Activated CD8-positive, alpha-beta T cell treated with anti-CD3 and anti-CD28 coated beads, Interleukin-2, amount 10 ng/mL, durations not matched to agents 7 days and 5 days (primary cell): Measurements from ENCODE around the gene C4orf36. TPM values are rescaled to one million over a fixed set of nuclear protein-coding genes. Genes with fewer than 3 reads are reported as not detected.

ENCODE experiments used
- ATAC-seq: fragments of 150-1000 bp; cut with Tn5 transposase; one replicate; pipeline ENCODE4 v1.10.0; 2021; ENCODE audit warnings: moderate library complexity
- CTCF ChIA-PET: fragments of 350-600 bp; sonication (Branson Sonifier 250); formaldehyde crosslinking; loops from one replicate; lab custom pipeline; 2021; ENCODE audit warnings: antibody characterized with exemption; lab: Charles Lee
- POLR2A ChIA-PET: fragments of 350-600 bp; sonication (Branson Sonifier 250); formaldehyde crosslinking; loops from one replicate; lab custom pipeline; 2021; ENCODE audit warnings: antibody characterized with exemption; lab: Charles Lee
- DNase-seq: peaks from one replicate; pipeline ENCODE4 v3.0.0-alpha.2; 2020
- H3K27ac Mint-ChIP-seq: one replicate; pipeline ENCODE4 v1.8.0; 2021; ENCODE audit warnings: mild to moderate bottlenecking, mixed read lengths
- H3K27me3 Mint-ChIP-seq: one replicate; pipeline ENCODE4 v1.8.0; 2021; ENCODE audit warnings: low read depth, mixed read lengths
- H3K36me3 Mint-ChIP-seq: one replicate; pipeline ENCODE4 v1.8.0; 2021; ENCODE audit warnings: low read depth, mixed read lengths
- H3K4me1 Mint-ChIP-seq: one replicate; pipeline ENCODE4 v1.8.0; 2021; ENCODE audit warnings: low read depth, mixed read lengths
- H3K4me3 Mint-ChIP-seq: one replicate; pipeline ENCODE4 v1.8.0; 2021; ENCODE audit warnings: mild to moderate bottlenecking, mixed read lengths
- H3K9me3 Mint-ChIP-seq: one replicate; pipeline ENCODE4 v1.8.0; 2022; ENCODE audit warnings: mixed read lengths; ENCODE audit not compliant: insufficient read depth
- total RNA-seq, 2 experiments: library from RNA; stranded (reverse); gene quantifications; one replicate each; pipeline ENCODE4 v1.2.3, GENCODE V29; 2021

Gene C4orf36
- total RNA-seq, 2 experiments from 2014 or later = 0.37 TPM; not detected in 1

DNA sequence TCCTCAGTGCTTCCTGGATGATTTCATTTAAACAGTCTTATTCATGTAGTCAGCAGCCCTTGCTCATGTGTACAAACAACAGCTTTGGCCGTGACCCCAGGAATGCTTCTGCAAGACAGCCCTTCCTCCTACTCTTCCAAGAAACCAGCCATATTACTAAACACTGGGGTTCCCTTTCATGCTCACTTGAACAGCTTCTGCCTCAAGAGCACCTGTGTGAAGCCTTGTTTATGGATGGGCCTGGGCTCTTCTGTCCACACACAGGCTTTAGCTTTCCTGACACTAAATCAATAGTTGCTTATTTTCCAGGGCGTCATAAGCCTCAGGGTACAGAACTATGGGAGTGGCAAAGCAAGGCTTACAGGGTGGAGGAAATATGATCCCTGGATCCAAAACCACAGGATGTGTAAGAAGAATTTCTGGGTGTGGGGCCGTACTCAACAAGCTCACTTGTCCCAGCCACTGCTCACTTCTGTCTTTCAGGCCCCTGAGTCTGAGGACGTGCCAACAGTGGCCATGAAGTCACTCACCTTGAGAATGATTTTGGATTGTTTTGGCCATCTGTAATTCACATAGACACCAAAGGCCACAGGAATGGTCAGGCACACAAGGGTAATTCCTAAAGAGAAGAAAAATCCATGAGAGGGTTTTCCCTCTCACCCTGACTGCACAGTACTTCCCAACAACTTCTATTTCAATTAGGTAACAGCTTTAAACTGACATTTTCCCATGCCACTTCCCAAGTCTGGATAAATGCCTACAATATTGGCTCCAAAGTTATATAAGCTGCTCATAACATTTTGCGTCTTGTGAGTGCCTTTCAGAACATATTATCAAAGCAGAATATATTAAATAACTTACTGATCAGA is 60.7 kb downstream of the C4orf36 start:
- H3K9me3 Mint-ChIP-seq = no peaks in the 10 kb centered on the region
- no peaks in the 10 kb centered on the region for H3K36me3 Mint-ChIP-seq
- ATAC-seq (no peak), DNase-seq (no peak)
- no peak overlapping the region for H3K27ac Mint-ChIP-seq
- H3K27me3 Mint-ChIP-seq = no peaks in the 10 kb centered on the region
- ChIA-PET POLR2A (no interaction called here), CTCF (no interaction called here)
- H3K4me1 Mint-ChIP-seq = no peaks in the 10 kb centered on the region
- no peak overlapping the region for H3K4me3 Mint-ChIP-seq

Other genes starting within 250 kb of the C4orf36 start
- not detected for gene SLC10A6, start 43.0 kb downstream of the C4orf36 start, total RNA-seq
- 10 to 100 TPM; 47.8 to 51.6 TPM for gene AFF1, start 42.6 kb upstream of the C4orf36 start, total RNA-seq